Pancreas (tissue), 10 donors: Measurements from ENCODE around the gene ARFGAP3. TPM values are rescaled to one million over a fixed set of nuclear protein-coding genes. Genes with fewer than 3 reads are reported as not detected.

Source experiments
- ATAC-seq, 4 donors: fragments of 200-7000 bp; cut with Tn5 transposase; one replicate each; pipeline versions ENCODE4 v1.8.0 to v1.9.1; 2020; ENCODE audit warnings: mild to moderate bottlenecking in 4 of 4, moderate library complexity in 4 of 4
- DNase-seq, 6 donors: peaks; one replicate each; pipeline ENCODE4 v3.0.0-alpha.2; 2020
- FAIRE-seq: peaks from 2 replicates; lab custom pipeline; 2012; peaks lifted over from hg19 to GRCh38; lab: Jason Lieb, UNC
- H3K27ac ChIP-seq, 4 donors: fragments of 200-600 bp; sonication (generic); 1 replicate in 3 of 4; 2 replicates in 1 of 4; pipeline versions ENCODE4 v1.5.0 to v1.8.0; 2020
- H3K27me3 ChIP-seq, 4 donors: fragments of 200-600 bp; one replicate each; pipeline ENCODE4 v1.8.0; 2021
- H3K36me3 ChIP-seq, 3 donors: fragments of 200-600 bp; sonication (generic) in 1 of 3; one replicate each; pipeline versions ENCODE4 v1.5.0 to v1.8.0; 2020 to 2021
- H3K4me1 ChIP-seq, 3 donors: fragments of 200-600 bp; one replicate each; pipeline ENCODE4 v1.8.0; 2021
- H3K4me3 ChIP-seq, 4 donors: fragments of 200-600 bp; sonication (generic) in 2 of 4; one replicate each; pipeline versions ENCODE4 v1.5.0 to v1.8.0; 2020 to 2021
- H3K9me3 ChIP-seq, 4 donors: fragments of 200-600 bp; one replicate each; pipeline ENCODE4 v1.8.0; 2021
- CTCF ChIP-seq, 4 donors: fragments of 200-600 bp; sonication (generic) in 3 of 4; IDR thresholded peaks; one replicate each; pipeline versions ENCODE4 v1.5.0 to v1.8.0; 2021; ENCODE audit warnings: antibody characterized with exemption in 4 of 4
- WGBS, 2 donors: extraction: QIAGEN DNeasy Blood & Tissue Kit; methylation state at CpG; one replicate each; pipeline ENCODE4 v1.1.7; 2013; 5-methylcytosine and 5-hydroxymethylcytosine counted together
- intact Hi-C, 3 donors: fragments of 100-400 bp; cut with DNase I; formaldehyde crosslinking; loops; one replicate each; pipeline versions ENCODE4 v1.11.1 to v1.14.2; 2022
- polyA plus RNA-seq, 2 donors: library from polyadenylated mRNA; stranded (reverse); fragments of 200-250 nt; gene quantifications; one replicate each; pipeline ENCODE4 v1.2.3, GENCODE V29; 2013
- total RNA-seq, 6 donors: library from RNA; stranded (reverse); fragmentation: NEBNext Ultra II Directional in 4 of 6; extraction: Animal tissue kit (Norgen Biotek cat#: 25700) in 4 of 6; gene quantifications; one replicate each; pipeline versions ENCODE4 v1.2.1 to v1.2.4, GENCODE V29; 2021 to 2023
- donor health status: healthy with polysubstance abuse.
- donor health status: DM: no; HTN: no; CAD: no; lungs with moderate emphysema.
- donor health status: DM: no; HTN: no; CAD: no.
- donor health status: control.
- donor health status: control.
- donor health status: Bipolar disorder and iron deficiency.
- donor health status: DM: yes; HTN: yes; CAD: no.
- donor health status: DM: no; HTN: no; CAD: no.
- donor health status: DM: no; HTN: no; CAD: no.
- donor health status: DM: yes; HTN: yes; CAD: no.

ARFGAP3 gene
- total and polyA plus RNA-seq, 8 donors: 39.1 to 75.3 (median 61.1) TPM

GRCh38 chr22:42766860-42767259 lies 90.2 kb downstream of the ARFGAP3 start:
- Histone ChIP-seq H3K9me3 (no peaks in the 10 kb centered on the region), H3K27ac (no peak overlapping the region), H3K4me1 (peaks cover 5 to 12% (median 12%) of the 10 kb centered on the region in 3 donors), H3K4me3 (no peak overlapping the region), H3K36me3 (no peaks in the 10 kb centered on the region), H3K27me3 (no peaks in the 10 kb centered on the region)
- DNase-seq (no peak), ATAC-seq (no peak), FAIRE-seq (no peak)
- TF ChIP-seq CTCF (IDR thresholded peaks at IDR 0.05): no peak
- intact Hi-C loops: no loop called here
- 74 to 78% methylated on average over 8 of the region's 8 CpGs for WGBS, 2 donors

GRCh38 chr22:42764895-42765363 lies 92.1 kb downstream of the ARFGAP3 start:
- FAIRE-seq: no peak
- H3K4me1 ChIP-seq: peaks cover 0 to 7% (median 7%) of the 10 kb centered on the region in 3 donors
- 70 to 72% methylated on average over 11 of the region's 11 CpGs for WGBS, 2 donors

GRCh38 chr22:42763965-42764480 lies 93.0 kb downstream of the ARFGAP3 start:
- no peak for TF ChIP-seq CTCF (IDR thresholded peaks at IDR 0.05)
- ATAC-seq (no peak), FAIRE-seq (no peak), DNase-seq (no peak)
- no peaks in the 10 kb centered on the region for H3K36me3 ChIP-seq
- H3K27me3 ChIP-seq: no peaks in the 10 kb centered on the region
- no peak overlapping the region for H3K27ac ChIP-seq
- 74 to 88% methylated on average over 13 of the region's 13 CpGs for WGBS, 2 donors
- intact Hi-C loops: no loop called here
- no peaks in the 10 kb centered on the region for H3K9me3 ChIP-seq
- H3K4me3 ChIP-seq: no peak overlapping the region
- H3K4me1 ChIP-seq: no peaks in the 10 kb centered on the region

More at GRCh38 chr22:42764895-42765363, 92.1 kb downstream of the ARFGAP3 start:
- H3K36me3 ChIP-seq: no peaks in the 10 kb centered on the region
- no peaks in the 10 kb centered on the region for H3K9me3 ChIP-seq
- H3K27ac ChIP-seq: no peak overlapping the region
- TF ChIP-seq CTCF (IDR thresholded peaks at IDR 0.05): no peak
- ATAC-seq: no peak
- intact Hi-C loops: no loop called here
- no peak for DNase-seq
- H3K27me3 ChIP-seq: no peaks in the 10 kb centered on the region
- H3K4me3 ChIP-seq: no peak overlapping the region

- FAIRE-seq (no peak), ATAC-seq (no peak)
- TF ChIP-seq CTCF (IDR thresholded peaks at IDR 0.05): no peak
Observed at GRCh38 chr22:42760806-42761565, 96.1 kb downstream of the ARFGAP3 start.

More at GRCh38 chr22:42760806-42761565, 96.1 kb downstream of the ARFGAP3 start:
- H3K9me3 ChIP-seq: no peaks in the 10 kb centered on the region
- no peak for DNase-seq
- no peak overlapping the region for H3K27ac ChIP-seq
- no peaks in the 10 kb centered on the region for H3K27me3 ChIP-seq
- no peak overlapping the region for H3K4me3 ChIP-seq
- intact Hi-C loops: no loop called here
- H3K36me3 ChIP-seq: no peaks in the 10 kb centered on the region
- WGBS, 2 donors: 78 to 82% methylated on average over 18 of the region's 18 CpGs
- no peaks in the 10 kb centered on the region for H3K4me1 ChIP-seq
